Kidney epithelial cell (primary cell): ENCODE results near the gene TACR2. TPM values are rescaled to one million over a fixed set of nuclear protein-coding genes. Genes with fewer than 3 reads are reported as not detected.
"Not testable (repeated sequence)": the region's sequence is repeated elsewhere in the genome, so short reads cannot be mapped to it uniquely, and the experiment has no call there.

Experiments used
- DNase-seq: peaks from one replicate; pipeline ENCODE4 v3.0.0-alpha.2; 2010; ENCODE audit warnings: low read depth
- H3K27me3 ChIP-seq: 2 replicates; pipeline ENCODE4 v1.6.0; 2011; ENCODE audit warnings: low read length; ENCODE audit not compliant: control insufficient read depth, insufficient read depth
- H3K36me3 ChIP-seq: 2 replicates; pipeline ENCODE4 v1.5.1; 2011; ENCODE audit warnings: low read length; ENCODE audit not compliant: control insufficient read depth, insufficient read depth
- H3K4me3 ChIP-seq: 2 replicates; pipeline ENCODE4 v1.5.1; 2011; ENCODE audit warnings: low read depth, mild to moderate bottlenecking, control low read depth, low read length
- CTCF ChIP-seq: IDR thresholded peaks from 2 replicates; pipeline ENCODE4 v1.5.1; 2011; ENCODE audit warnings: mild to moderate bottlenecking, moderate library complexity, low read length, control low read depth, inconsistent platforms; ENCODE audit not compliant: insufficient read depth, poor library complexity, severe bottlenecking
- total RNA-seq: library from RNA; depleted of rRNA; stranded (reverse); fragments of >200 nt; gene quantifications from 2 replicates; pipeline ENCODE4 v1.2.3, GENCODE V29; 2015

TACR2 gene
- total RNA-seq, 1 donor from 2014 or later: not detected

- no peaks in the 10 kb centered on the region for H3K36me3 ChIP-seq
- peaks cover 2% of the 10 kb centered on the region for H3K27me3 ChIP-seq
- TF ChIP-seq CTCF: no peak
- no peak for DNase-seq
- H3K4me3 ChIP-seq: no peak overlapping the region
Measured at GRCh38 chr10:69452676-69453415, 36.1 kb upstream of the TACR2 start.

GRCh38 chr10:69451784-69452251, 35.1 kb upstream of the TACR2 start:
- Histone ChIP-seq H3K36me3 (no peaks in the 10 kb centered on the region), H3K4me3 (peak overlapping the region; percentile 63), H3K27me3 (peaks cover 2% of the 10 kb centered on the region)
- no peak for TF ChIP-seq CTCF
- DNase-seq: no peak

GRCh38 chr10:69451209-69451783, 34.6 kb upstream of the TACR2 start, which contains the start of gene TSPAN15:
Gene TSPAN15 (plus strand): TSS chr10:69451465. CDS start chr10:69451595, 130 bp downstream.
- TF ChIP-seq CTCF: no peak
- no peaks in the 10 kb centered on the region for H3K36me3 ChIP-seq
- DNase-seq: no peak
- H3K4me3 ChIP-seq: peak within 1 kb of the TSS; percentile 63
- H3K27me3 ChIP-seq: peaks cover 2% of the 10 kb centered on the region

GRCh38 chr10:69450395-69450794, 33.7 kb upstream of the TACR2 start:
- H3K4me3 ChIP-seq, DNase-seq: not testable (repeated sequence)

GRCh38 chr10:69449841-69450240, 33.1 kb upstream of the TACR2 start:
- Histone ChIP-seq H3K27me3 (peaks cover 2% of the 10 kb centered on the region), H3K4me3 (no peak overlapping the region), H3K36me3 (no peaks in the 10 kb centered on the region)
- peak; percentile 53 for TF ChIP-seq CTCF
- no peak for DNase-seq

More at GRCh38 chr10:69450395-69450794, 33.7 kb upstream of the TACR2 start:
- not testable (repeated sequence) for H3K27me3 ChIP-seq, H3K36me3 ChIP-seq

GRCh38 chr10:69446650-69447151, 30.0 kb upstream of the TACR2 start:
- peak; percentile 79 for DNase-seq
- Histone ChIP-seq H3K4me3 (no peak overlapping the region), H3K36me3 (no peaks in the 10 kb centered on the region), H3K27me3 (no peaks in the 10 kb centered on the region)
- no peak for TF ChIP-seq CTCF
